ENCODE measurements around the gene IGSF3.

The IGSF3 gene

GRCh38 chr1:116690396-116690848, 22.9 kb upstream of the IGSF3 start:
- H2AFZ ChIP-seq (ENCODE audit: low read depth, low read length), result no peak overlapping the region
- no peaks in the 10 kb centered on the region for H4K20me1 ChIP-seq (ENCODE audit: insufficient read depth, low read length)
- H3K27me3 ChIP-seq (ENCODE audit: insufficient read depth, low read length, poor library complexity), result no peaks in the 10 kb centered on the region

GRCh38 chr1:116686723-116687352, 19.3 kb upstream of the IGSF3 start:
- no peak overlapping the region for H2AFZ ChIP-seq (ENCODE audit: low read depth, low read length)
- no peak overlapping the region for H3K27ac ChIP-seq (ENCODE audit: low read length)

More at GRCh38 chr1:116690396-116690848, 22.9 kb upstream of the IGSF3 start:
- DNase-seq, result no peak
- H3K27ac ChIP-seq (ENCODE audit: low read length), result no peak overlapping the region
- H3K4me3 ChIP-seq (ENCODE audit: low read depth in 1 of 2, low read length in 2 of 2), result no peak overlapping the region
- no peak overlapping the region for H3K9ac ChIP-seq (ENCODE audit: low read depth, low read length)
- H3K4me1 ChIP-seq (ENCODE audit: insufficient read depth, low read length), result no peaks in the 10 kb centered on the region
- H3K36me3 ChIP-seq (ENCODE audit: insufficient read depth, low read length), result no peaks in the 10 kb centered on the region
- H3K9me3 ChIP-seq (ENCODE audit: insufficient read depth, low read length, severe bottlenecking), result no peaks in the 10 kb centered on the region
- no peaks in the 10 kb centered on the region for H3K79me2 ChIP-seq (ENCODE audit: insufficient read depth, low read length)
- H3K4me2 ChIP-seq (ENCODE audit: insufficient read depth, low read length), result no peak overlapping the region
- ATAC-seq (ENCODE audit: insufficient read depth, low read depth), result no peak
- TF ChIP-seq EZH2 (IDR thresholded peaks at IDR 0.05; ENCODE audit: borderline replicate concordance, low read depth, low read length, severe bottlenecking) (no peak), CTCF (IDR thresholded peaks at IDR 0.05; ENCODE audit: borderline replicate concordance, extremely low read depth, low read length, poor library complexity, severe bottlenecking) (no peak)

GRCh38 chr1:116686175-116686574, 18.6 kb upstream of the IGSF3 start:
- DNase-seq (no peak), ATAC-seq (ENCODE audit: insufficient read depth, low read depth) (no peak)
- H3K27me3 ChIP-seq (ENCODE audit: insufficient read depth, low read length, poor library complexity), result no peaks in the 10 kb centered on the region
- no peaks in the 10 kb centered on the region for H3K79me2 ChIP-seq (ENCODE audit: insufficient read depth, low read length)
- TF ChIP-seq EZH2 (IDR thresholded peaks at IDR 0.05; ENCODE audit: borderline replicate concordance, low read depth, low read length, severe bottlenecking) (no peak), CTCF (IDR thresholded peaks at IDR 0.05; ENCODE audit: borderline replicate concordance, extremely low read depth, low read length, poor library complexity, severe bottlenecking) (no peak)
- H3K36me3 ChIP-seq (ENCODE audit: insufficient read depth, low read length), result no peaks in the 10 kb centered on the region
- H3K27ac ChIP-seq (ENCODE audit: low read length), result no peak overlapping the region
- H2AFZ ChIP-seq (ENCODE audit: low read depth, low read length), result no peak overlapping the region
- H3K9me3 ChIP-seq (ENCODE audit: insufficient read depth, low read length, severe bottlenecking), result no peaks in the 10 kb centered on the region
- H3K4me1 ChIP-seq (ENCODE audit: insufficient read depth, low read length), result no peaks in the 10 kb centered on the region
- no peak overlapping the region for H3K4me2 ChIP-seq (ENCODE audit: insufficient read depth, low read length)
- H3K4me3 ChIP-seq (ENCODE audit: low read depth in 1 of 2, low read length in 2 of 2), result no peak overlapping the region
- H4K20me1 ChIP-seq (ENCODE audit: insufficient read depth, low read length), result no peaks in the 10 kb centered on the region
- H3K9ac ChIP-seq (ENCODE audit: low read depth, low read length), result no peak overlapping the region

More at GRCh38 chr1:116686723-116687352, 19.3 kb upstream of the IGSF3 start:
- no peaks in the 10 kb centered on the region for H3K79me2 ChIP-seq (ENCODE audit: insufficient read depth, low read length)
- H3K4me3 ChIP-seq (ENCODE audit: low read depth in 1 of 2, low read length in 2 of 2), result no peak overlapping the region
- H3K4me1 ChIP-seq (ENCODE audit: insufficient read depth, low read length), result no peaks in the 10 kb centered on the region
- H3K27me3 ChIP-seq (ENCODE audit: insufficient read depth, low read length, poor library complexity), result no peaks in the 10 kb centered on the region
- DNase-seq, result no peak
- H3K4me2 ChIP-seq (ENCODE audit: insufficient read depth, low read length), result no peak overlapping the region
- H3K36me3 ChIP-seq (ENCODE audit: insufficient read depth, low read length), result no peaks in the 10 kb centered on the region
- no peak for TF ChIP-seq EZH2 (IDR thresholded peaks at IDR 0.05; ENCODE audit: borderline replicate concordance, low read depth, low read length, severe bottlenecking)
- TF ChIP-seq CTCF (IDR thresholded peaks at IDR 0.05; ENCODE audit: borderline replicate concordance, extremely low read depth, low read length, poor library complexity, severe bottlenecking), result no peak
- H3K9ac ChIP-seq (ENCODE audit: low read depth, low read length), result no peak overlapping the region
- H4K20me1 ChIP-seq (ENCODE audit: insufficient read depth, low read length), result no peaks in the 10 kb centered on the region
- no peaks in the 10 kb centered on the region for H3K9me3 ChIP-seq (ENCODE audit: insufficient read depth, low read length, severe bottlenecking)
- ATAC-seq (ENCODE audit: insufficient read depth, low read depth), result no peak
